Tibial nerve (tissue), 4 donors: Measurements from ENCODE around the gene XRRA1. TPM values are rescaled to one million over a fixed set of nuclear protein-coding genes. Genes with fewer than 3 reads are reported as not detected.

ENCODE experiments used
- DNase-seq, 2 donors: peaks; one replicate each; pipeline ENCODE4 v3.0.0-alpha.2; 2019; ENCODE audit warnings: low spot score in 2 of 2
- H3K27ac ChIP-seq, 4 donors: fragments of 200-600 bp; sonication (generic) in 3 of 4; one replicate each; pipeline ENCODE4 v1.5.1; 2017 to 2019; ENCODE audit warnings: mild to moderate bottlenecking in 1 of 4
- H3K27me3 ChIP-seq, 2 donors: fragments of 200-600 bp; sonication (generic) in 1 of 2; one replicate each; pipeline versions ENCODE4 v1.5.1 to v1.6.0; 2017 to 2019
- H3K36me3 ChIP-seq, 3 donors: fragments of 200-600 bp; sonication (generic); one replicate each; pipeline ENCODE4 v1.5.1; 2018 to 2019
- H3K4me1 ChIP-seq, 4 donors: fragments of 200-600 bp; sonication (generic) in 3 of 4; one replicate each; pipeline ENCODE4 v1.5.1; 2017 to 2019
- H3K4me3 ChIP-seq, 4 donors: fragments of 200-600 bp; sonication (generic) in 3 of 4; one replicate each; pipeline ENCODE4 v1.5.1; 2017 to 2019; ENCODE audit warnings: mild to moderate bottlenecking in 1 of 4, moderate library complexity in 1 of 4
- H3K9me3 ChIP-seq, 4 donors: fragments of 200-600 bp; sonication (generic) in 3 of 4; one replicate each; pipeline ENCODE4 v1.5.1; 2017 to 2019
- CTCF ChIP-seq, 5 experiments: fragments of 200-600 bp in 3 of 5; fragments of 450-650 bp in 2 of 5; sonication (generic) in 3 of 5; IDR thresholded peaks; one replicate each; pipeline ENCODE4 v1.5.1; 2016 to 2019; ENCODE audit warnings: antibody characterized with exemption in 5 of 5, mild to moderate bottlenecking in 3 of 5, moderate library complexity in 2 of 5
- EP300 ChIP-seq, 2 donors: sonication (generic); formaldehyde crosslinking; IDR thresholded peaks; one replicate each; pipeline ENCODE4 v1.6.1; 2017; ENCODE audit warnings: antibody characterized with exemption in 2 of 2, mild to moderate bottlenecking in 1 of 2
- POLR2A ChIP-seq, 2 donors: fragments of 450-650 bp; IDR thresholded peaks; one replicate each; pipeline ENCODE4 v1.6.1; 2017; ENCODE audit warnings: antibody characterized with exemption in 2 of 2, mild to moderate bottlenecking in 2 of 2, moderate library complexity in 2 of 2
- WGBS, 2 donors: methylation state at CpG; one replicate each; pipeline ENCODE4 v1.1.5; 2018; 5-methylcytosine and 5-hydroxymethylcytosine counted together
- total RNA-seq, 4 donors: library from RNA; depleted of rRNA; stranded (reverse); fragments of >200 nt; gene quantifications; one replicate each; pipeline ENCODE4 v1.1.0, GENCODE V29; 2016

Gene XRRA1
- total RNA-seq, 4 donors from 2014 or later = 13.5 to 51.6 (median 25.3) TPM

GRCh38 chr11:74925281-74925680 lies 23.6 kb downstream of the XRRA1 start:
- Histone ChIP-seq H3K27me3 (no peaks in the 10 kb centered on the region), H3K27ac (no peak overlapping the region), H3K4me3 (no peak overlapping the region), H3K9me3 (no peaks in the 10 kb centered on the region), H3K4me1 (no peaks in the 10 kb centered on the region), H3K36me3 (peaks cover 0 to 69% (median 0%) of the 10 kb centered on the region in 3 donors)
- TF ChIP-seq EP300 (IDR thresholded peaks at IDR 0.05) = no peak
- no peak for TF ChIP-seq POLR2A (IDR thresholded peaks at IDR 0.05)
- TF ChIP-seq CTCF (IDR thresholded peaks at IDR 0.05) = no peak
- WGBS, 2 donors = 84 to 89% methylated on average over 4 of the region's 4 CpGs
- no peak for DNase-seq

- no peak for TF ChIP-seq CTCF (IDR thresholded peaks at IDR 0.05)
- no peak for TF ChIP-seq EP300 (IDR thresholded peaks at IDR 0.05)
- TF ChIP-seq POLR2A (IDR thresholded peaks at IDR 0.05) = no peak
- H3K9me3 ChIP-seq = no peaks in the 10 kb centered on the region
- H3K36me3 ChIP-seq = peaks cover 0 to 69% (median 0%) of the 10 kb centered on the region in 3 donors
- no peak overlapping the region for H3K4me3 ChIP-seq
- no peak for DNase-seq
- H3K27me3 ChIP-seq = no peaks in the 10 kb centered on the region
- H3K4me1 ChIP-seq = no peaks in the 10 kb centered on the region
- H3K27ac ChIP-seq = no peak overlapping the region
Observed at GRCh38 chr11:74923125-74923524, 25.8 kb downstream of the XRRA1 start.

GRCh38 chr11:74909812-74910211 lies 39.1 kb downstream of the XRRA1 start:
- Histone ChIP-seq H3K9me3 (no peaks in the 10 kb centered on the region), H3K4me3 (no peak overlapping the region), H3K27me3 (no peaks in the 10 kb centered on the region), H3K27ac (no peak overlapping the region), H3K36me3 (peaks cover 0 to 92% (median 0%) of the 10 kb centered on the region in 3 donors), H3K4me1 (no peaks in the 10 kb centered on the region)
- WGBS, 2 donors = 69 to 79% methylated on average over 4 of the region's 4 CpGs
- TF ChIP-seq CTCF (IDR thresholded peaks at IDR 0.05) (no peak), EP300 (IDR thresholded peaks at IDR 0.05) (no peak), POLR2A (IDR thresholded peaks at IDR 0.05) (no peak)
- DNase-seq = no peak

- 74% methylated on average over 4 of the region's 4 CpGs for WGBS, 2 donors
- TF ChIP-seq POLR2A (IDR thresholded peaks at IDR 0.05) = no peak
- no peak for TF ChIP-seq CTCF (IDR thresholded peaks at IDR 0.05)
- no peak for TF ChIP-seq EP300 (IDR thresholded peaks at IDR 0.05)
Observed at GRCh38 chr11:74909385-74909784, 39.5 kb downstream of the XRRA1 start.

GRCh38 chr11:74905326-74905725 lies 43.6 kb downstream of the XRRA1 start:
- DNase-seq = no peak
- TF ChIP-seq POLR2A (IDR thresholded peaks at IDR 0.05) (no peak), CTCF (IDR thresholded peaks at IDR 0.05) (no peak), EP300 (IDR thresholded peaks at IDR 0.05) (no peak)
- Histone ChIP-seq H3K27ac (no peak overlapping the region), H3K9me3 (peaks cover 0 to 24% (median 9%) of the 10 kb centered on the region in 4 donors), H3K36me3 (peaks cover 0 to 93% (median 0%) of the 10 kb centered on the region in 3 donors), H3K27me3 (no peaks in the 10 kb centered on the region), H3K4me1 (no peaks in the 10 kb centered on the region), H3K4me3 (no peak overlapping the region)
- WGBS, 2 donors = 50 to 54% methylated on average over 3 of the region's 3 CpGs

More at GRCh38 chr11:74909385-74909784, 39.5 kb downstream of the XRRA1 start:
- no peak for DNase-seq
- Histone ChIP-seq H3K36me3 (peaks cover 0 to 88% (median 0%) of the 10 kb centered on the region in 3 donors), H3K4me3 (no peak overlapping the region), H3K4me1 (no peaks in the 10 kb centered on the region), H3K9me3 (no peaks in the 10 kb centered on the region), H3K27me3 (no peaks in the 10 kb centered on the region), H3K27ac (no peak overlapping the region)
